ENCODE measurements around the gene PAK6. TPM values are rescaled to one million over a fixed set of nuclear protein-coding genes. Genes with fewer than 3 reads are reported as not detected.
A peak's percentile ranks its signal among the peaks of the same experiment; 100 is the strongest.

PAK6 gene
- total and polyA plus RNA-seq, 2 experiments from 2014 or later = 2.4 to 20.0 TPM

DNA sequence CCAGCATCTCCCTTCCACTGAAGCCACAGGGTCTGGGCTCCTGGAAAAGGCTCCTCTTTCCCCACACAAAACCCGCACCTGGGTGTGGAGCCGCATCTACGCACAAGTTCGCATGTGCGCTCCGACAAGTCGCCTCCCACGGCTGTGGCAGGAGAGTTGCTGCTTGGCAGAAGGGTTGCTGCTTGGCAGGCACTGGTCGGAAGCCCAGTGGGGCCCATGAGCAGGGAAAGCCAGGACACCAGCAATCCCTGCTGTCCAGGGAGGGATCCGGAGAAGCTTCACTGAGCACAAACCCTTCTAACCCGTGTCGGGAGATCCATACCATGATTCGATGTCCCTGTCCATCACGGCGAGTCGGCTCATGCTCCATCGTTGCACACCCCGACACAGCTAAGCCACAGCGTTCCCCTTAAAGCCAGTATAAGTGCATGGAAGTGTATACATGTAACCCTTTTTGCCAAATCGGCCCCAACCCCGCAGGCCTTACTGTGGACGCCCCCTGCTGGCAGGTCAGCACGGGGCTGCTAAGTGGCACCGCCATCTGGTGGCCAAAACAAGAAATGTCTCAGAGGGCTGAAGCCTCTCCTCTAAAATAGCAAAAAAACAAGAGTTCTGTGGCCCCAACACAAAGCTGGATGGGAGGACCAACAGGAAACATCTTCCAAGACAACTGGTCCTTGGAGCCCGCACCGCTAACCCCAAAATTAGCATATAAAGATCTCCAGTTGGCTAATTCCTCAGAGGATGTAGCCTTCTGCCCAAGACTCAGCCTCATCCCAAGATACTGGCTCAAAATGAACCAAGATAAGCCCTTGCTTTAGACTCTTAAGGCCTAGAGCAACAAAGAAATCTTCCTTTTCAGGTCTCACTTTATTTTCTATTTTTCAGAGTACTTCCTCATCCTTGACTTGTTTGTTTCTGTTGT lies 35.7 kb downstream of the PAK6 start (continued):
- TF ChIP-seq, protein P1, sequence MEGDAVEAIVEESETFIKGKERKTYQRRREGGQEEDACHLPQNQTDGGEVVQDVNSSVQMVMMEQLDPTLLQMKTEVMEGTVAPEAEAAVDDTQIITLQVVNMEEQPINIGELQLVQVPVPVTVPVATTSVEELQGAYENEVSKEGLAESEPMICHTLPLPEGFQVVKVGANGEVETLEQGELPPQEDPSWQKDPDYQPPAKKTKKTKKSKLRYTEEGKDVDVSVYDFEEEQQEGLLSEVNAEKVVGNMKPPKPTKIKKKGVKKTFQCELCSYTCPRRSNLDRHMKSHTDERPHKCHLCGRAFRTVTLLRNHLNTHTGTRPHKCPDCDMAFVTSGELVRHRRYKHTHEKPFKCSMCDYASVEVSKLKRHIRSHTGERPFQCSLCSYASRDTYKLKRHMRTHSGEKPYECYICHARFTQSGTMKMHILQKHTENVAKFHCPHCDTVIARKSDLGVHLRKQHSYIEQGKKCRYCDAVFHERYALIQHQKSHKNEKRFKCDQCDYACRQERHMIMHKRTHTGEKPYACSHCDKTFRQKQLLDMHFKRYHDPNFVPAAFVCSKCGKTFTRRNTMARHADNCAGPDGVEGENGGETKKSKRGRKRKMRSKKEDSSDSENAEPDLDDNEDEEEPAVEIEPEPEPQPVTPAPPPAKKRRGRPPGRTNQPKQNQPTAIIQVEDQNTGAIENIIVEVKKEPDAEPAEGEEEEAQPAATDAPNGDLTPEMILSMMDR (conservative IDR thresholded peaks at IDR 0.05; ENCODE audit: low read depth in 2 of 2) = peak; percentile 100
- TF ChIP-seq EZH2 (IDR thresholded peaks at IDR 0.05; ENCODE audit: low read depth, unreplicated experiment) (no peak), JUNB (IDR thresholded peaks at IDR 0.05; ENCODE audit: unreplicated experiment) (no peak), ETS1 (IDR thresholded peaks at IDR 0.05) (no peak)

- Histone ChIP-seq H3K4me2 (no peak overlapping the region), H3K27ac (ENCODE audit: low read depth) (no peak overlapping the region), H3K36me3 (ENCODE audit: insufficient read depth) (no peaks in the 10 kb centered on the region), H3K79me2 (replicated peaks; ENCODE audit: insufficient read depth) (no peaks in the 10 kb centered on the region), H3K27me3 (ENCODE audit: insufficient read depth) (peaks cover 23% of the 10 kb centered on the region), H4K20me1 (replicated peaks; ENCODE audit: insufficient read depth) (no peaks in the 10 kb centered on the region), H3K4me1 (ENCODE audit: insufficient read depth) (peaks cover 19% of the 10 kb centered on the region), H2AFZ (no peak overlapping the region), H3F3A (replicated peaks; ENCODE audit: low read depth) (peaks cover 10% of the 10 kb centered on the region), H3K4me3 (no peak overlapping the region), H3K9me2 (ENCODE audit: insufficient read depth) (no peaks in the 10 kb centered on the region)
- Mint-ChIP-seq H3K4me3 (no peak overlapping the region), H3K4me1 (peaks cover 41% of the 10 kb centered on the region), H3K9me3 (no peaks in the 10 kb centered on the region), H3K27ac (no peak overlapping the region), H3K36me3 (ENCODE audit: low read depth) (no peaks in the 10 kb centered on the region; the same call in 2 of the 3 replicates), H3K27me3 (ENCODE audit: insufficient read depth, low read depth, poor library complexity) (peaks cover 40% of the 10 kb centered on the region)
- ATAC-seq = no peak
- DNase-seq (ENCODE audit: low spot score) = no peak
- TF ChIP-seq STAT1 (IDR thresholded peaks at IDR 0.05; ENCODE audit: unreplicated experiment) (no peak), ZNF114 (CRISPR knock-in tag; IDR thresholded peaks at IDR 0.05) (no peak), ZNF331 (CRISPR knock-in tag; IDR thresholded peaks at IDR 0.05; ENCODE audit: low read depth) (no peak), JUNB (IDR thresholded peaks at IDR 0.05; ENCODE audit: unreplicated experiment) (no peak), REST (IDR thresholded peaks at IDR 0.05; ENCODE audit: unreplicated experiment) (no peak)
- TF ChIP-seq, protein P2, sequence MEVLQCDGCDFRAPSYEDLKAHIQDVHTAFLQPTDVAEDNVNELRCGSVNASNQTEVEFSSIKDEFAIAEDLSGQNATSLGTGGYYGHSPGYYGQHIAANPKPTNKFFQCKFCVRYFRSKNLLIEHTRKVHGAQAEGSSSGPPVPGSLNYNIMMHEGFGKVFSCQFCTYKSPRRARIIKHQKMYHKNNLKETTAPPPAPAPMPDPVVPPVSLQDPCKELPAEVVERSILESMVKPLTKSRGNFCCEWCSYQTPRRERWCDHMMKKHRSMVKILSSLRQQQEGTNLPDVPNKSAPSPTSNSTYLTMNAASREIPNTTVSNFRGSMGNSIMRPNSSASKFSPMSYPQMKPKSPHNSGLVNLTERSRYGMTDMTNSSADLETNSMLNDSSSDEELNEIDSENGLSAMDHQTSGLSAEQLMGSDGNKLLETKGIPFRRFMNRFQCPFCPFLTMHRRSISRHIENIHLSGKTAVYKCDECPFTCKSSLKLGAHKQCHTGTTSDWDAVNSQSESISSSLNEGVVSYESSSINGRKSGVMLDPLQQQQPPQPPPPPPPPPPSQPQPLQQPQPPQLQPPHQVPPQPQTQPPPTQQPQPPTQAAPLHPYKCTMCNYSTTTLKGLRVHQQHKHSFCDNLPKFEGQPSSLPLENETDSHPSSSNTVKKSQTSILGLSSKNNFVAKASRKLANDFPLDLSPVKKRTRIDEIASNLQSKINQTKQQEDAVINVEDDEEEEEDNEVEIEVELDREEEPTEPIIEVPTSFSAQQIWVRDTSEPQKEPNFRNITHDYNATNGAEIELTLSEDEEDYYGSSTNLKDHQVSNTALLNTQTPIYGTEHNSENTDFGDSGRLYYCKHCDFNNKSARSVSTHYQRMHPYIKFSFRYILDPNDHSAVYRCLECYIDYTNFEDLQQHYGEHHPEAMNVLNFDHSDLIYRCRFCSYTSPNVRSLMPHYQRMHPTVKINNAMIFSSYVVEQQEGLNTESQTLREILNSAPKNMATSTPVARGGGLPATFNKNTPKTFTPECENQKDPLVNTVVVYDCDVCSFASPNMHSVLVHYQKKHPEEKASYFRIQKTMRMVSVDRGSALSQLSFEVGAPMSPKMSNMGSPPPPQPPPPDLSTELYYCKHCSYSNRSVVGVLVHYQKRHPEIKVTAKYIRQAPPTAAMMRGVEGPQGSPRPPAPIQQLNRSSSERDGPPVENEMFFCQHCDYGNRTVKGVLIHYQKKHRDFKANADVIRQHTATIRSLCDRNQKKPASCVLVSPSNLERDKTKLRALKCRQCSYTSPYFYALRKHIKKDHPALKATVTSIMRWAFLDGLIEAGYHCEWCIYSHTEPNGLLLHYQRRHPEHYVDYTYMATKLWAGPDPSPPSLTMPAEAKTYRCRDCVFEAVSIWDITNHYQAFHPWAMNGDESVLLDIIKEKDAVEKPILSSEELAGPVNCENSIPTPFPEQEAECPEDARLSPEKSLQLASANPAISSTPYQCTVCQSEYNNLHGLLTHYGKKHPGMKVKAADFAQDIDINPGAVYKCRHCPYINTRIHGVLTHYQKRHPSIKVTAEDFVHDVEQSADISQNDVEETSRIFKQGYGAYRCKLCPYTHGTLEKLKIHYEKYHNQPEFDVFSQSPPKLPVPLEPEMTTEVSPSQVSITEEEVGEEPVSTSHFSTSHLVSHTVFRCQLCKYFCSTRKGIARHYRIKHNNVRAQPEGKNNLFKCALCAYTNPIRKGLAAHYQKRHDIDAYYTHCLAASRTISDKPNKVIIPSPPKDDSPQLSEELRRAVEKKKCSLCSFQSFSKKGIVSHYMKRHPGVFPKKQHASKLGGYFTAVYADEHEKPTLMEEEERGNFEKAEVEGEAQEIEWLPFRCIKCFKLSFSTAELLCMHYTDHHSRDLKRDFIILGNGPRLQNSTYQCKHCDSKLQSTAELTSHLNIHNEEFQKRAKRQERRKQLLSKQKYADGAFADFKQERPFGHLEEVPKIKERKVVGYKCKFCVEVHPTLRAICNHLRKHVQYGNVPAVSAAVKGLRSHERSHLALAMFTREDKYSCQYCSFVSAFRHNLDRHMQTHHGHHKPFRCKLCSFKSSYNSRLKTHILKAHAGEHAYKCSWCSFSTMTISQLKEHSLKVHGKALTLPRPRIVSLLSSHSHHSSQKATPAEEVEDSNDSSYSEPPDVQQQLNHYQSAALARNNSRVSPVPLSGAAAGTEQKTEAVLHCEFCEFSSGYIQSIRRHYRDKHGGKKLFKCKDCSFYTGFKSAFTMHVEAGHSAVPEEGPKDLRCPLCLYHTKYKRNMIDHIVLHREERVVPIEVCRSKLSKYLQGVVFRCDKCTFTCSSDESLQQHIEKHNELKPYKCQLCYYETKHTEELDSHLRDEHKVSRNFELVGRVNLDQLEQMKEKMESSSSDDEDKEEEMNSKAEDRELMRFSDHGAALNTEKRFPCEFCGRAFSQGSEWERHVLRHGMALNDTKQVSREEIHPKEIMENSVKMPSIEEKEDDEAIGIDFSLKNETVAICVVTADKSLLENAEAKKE (CRISPR knock-in tag; IDR thresholded peaks at IDR 0.05) = no peak
Measured at GRCh38 chr15:40275523-40275922, 36.7 kb downstream of the PAK6 start.

Measured in GM23338 (cell line).